ENCODE measurements around the gene MTMR3.

MTMR3 gene

GRCh38 chr22:29917052-29917902 is 34.3 kb downstream of the MTMR3 start:
- no peak for DNase-seq

- DNase-seq: no peak
Measured at GRCh38 chr22:29925402-29925801, 42.4 kb downstream of the MTMR3 start.

- DNase-seq: no peak
Measured at GRCh38 chr22:29926057-29926456, 43.1 kb downstream of the MTMR3 start.

DNA sequence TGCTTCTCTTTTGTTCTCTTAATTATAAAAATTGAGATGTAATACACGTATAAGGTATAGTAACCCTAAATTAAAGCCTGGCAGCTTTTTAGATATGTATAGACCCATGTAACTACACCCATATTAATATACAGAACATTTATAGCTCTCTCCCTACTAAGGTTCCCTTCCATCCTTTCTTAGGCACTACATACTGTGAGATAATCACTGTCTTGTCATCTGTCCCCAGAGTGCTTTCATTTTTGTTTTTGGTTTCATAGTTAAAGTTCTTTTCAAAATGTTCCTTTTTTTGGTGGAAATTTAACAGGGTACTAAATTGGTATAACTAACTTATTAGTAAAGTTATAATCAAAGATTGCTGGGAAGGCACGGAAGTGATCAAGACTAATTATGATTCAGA is 49.2 kb downstream of the MTMR3 start:
- no peak for DNase-seq

DNA sequence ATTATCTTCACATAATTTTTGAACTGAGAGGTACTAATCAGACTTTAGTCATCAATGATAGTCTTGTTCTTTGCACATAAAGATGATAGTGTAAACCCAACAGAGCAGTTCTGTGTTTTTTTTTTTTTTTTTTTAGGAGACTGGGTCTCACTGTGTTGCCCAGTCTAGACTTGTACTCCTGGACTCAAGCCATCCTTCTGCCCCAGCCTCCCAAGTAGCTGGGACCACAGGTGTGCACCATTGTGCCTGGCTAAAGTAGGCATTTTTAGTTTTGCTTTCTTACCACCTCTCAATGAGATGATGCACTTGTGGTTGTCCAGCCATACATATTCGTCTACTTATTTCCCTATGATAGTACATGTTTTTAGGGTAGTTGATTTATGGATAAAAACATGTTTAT is 50.6 kb downstream of the MTMR3 start:
- DNase-seq: no peak

- DNase-seq: no peak
Measured at GRCh38 chr22:29934596-29934995, 51.6 kb downstream of the MTMR3 start.

DNA sequence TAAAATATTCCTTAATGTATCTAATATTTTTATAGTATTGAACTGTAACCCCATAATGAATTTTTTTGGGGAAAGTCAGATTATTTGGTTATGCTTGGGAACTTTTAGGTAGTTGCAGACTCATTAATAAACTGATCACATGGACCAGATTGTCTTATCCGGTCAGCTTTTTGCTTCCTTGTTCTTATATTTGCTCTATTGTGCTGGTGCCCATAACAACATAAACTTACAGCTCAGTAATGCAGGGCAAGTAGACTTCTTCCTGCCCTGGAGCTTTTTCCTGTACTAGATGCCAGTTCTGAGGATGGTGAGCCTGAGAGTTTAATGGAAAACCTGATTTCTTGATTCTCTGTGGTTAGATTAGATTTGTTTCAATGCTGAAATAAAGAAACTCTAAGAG is 53.2 kb downstream of the MTMR3 start:
- no peak for DNase-seq

GRCh38 chr22:29937940-29938693 is 55.1 kb downstream of the MTMR3 start:
- no peak for DNase-seq

DNA sequence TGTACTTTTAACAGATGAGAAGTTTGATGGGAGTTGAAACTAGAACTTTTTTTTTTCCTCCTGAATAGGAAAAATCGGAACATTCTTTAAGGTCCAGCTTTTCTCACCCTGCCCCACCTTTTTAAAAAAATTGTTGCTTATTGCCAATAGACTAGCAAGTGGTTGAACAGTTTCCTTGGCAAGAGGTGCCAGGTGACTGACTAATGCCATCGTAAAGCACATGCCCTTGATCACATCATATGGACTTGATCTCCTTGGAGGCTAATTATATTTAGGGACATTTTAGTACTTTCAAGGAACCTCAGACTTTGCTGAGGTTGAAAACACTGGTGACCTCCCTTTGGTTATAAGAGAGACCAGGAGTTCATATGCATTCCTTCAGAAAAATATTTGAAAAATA is 57.6 kb downstream of the MTMR3 start:
- no peak for DNase-seq

- no peak for DNase-seq
Measured at GRCh38 chr22:29944339-29944738, 61.4 kb downstream of the MTMR3 start.

DNA sequence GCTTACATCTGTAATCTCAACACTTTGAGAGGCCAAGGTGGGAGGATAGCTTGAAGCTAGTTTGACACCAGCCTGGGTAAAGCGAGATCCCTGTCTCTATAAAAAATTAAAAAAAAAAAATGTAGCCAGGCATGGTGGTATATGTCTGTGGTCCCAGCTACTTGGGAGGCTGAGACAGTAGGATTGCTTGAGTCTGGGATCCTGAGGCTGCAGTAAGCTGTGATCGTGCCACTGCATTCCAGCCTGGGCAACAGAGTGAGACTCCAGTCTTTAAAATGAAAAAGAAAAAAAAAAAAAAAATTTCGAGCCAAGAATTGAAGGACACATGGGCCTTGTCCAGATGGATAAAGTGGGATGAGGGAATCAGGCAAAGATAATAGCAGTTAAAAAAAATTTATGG is 62.5 kb downstream of the MTMR3 start:
- DNase-seq: no peak

GRCh38 chr22:29946220-29946619 is 63.2 kb downstream of the MTMR3 start:
- DNase-seq: no peak

DNA sequence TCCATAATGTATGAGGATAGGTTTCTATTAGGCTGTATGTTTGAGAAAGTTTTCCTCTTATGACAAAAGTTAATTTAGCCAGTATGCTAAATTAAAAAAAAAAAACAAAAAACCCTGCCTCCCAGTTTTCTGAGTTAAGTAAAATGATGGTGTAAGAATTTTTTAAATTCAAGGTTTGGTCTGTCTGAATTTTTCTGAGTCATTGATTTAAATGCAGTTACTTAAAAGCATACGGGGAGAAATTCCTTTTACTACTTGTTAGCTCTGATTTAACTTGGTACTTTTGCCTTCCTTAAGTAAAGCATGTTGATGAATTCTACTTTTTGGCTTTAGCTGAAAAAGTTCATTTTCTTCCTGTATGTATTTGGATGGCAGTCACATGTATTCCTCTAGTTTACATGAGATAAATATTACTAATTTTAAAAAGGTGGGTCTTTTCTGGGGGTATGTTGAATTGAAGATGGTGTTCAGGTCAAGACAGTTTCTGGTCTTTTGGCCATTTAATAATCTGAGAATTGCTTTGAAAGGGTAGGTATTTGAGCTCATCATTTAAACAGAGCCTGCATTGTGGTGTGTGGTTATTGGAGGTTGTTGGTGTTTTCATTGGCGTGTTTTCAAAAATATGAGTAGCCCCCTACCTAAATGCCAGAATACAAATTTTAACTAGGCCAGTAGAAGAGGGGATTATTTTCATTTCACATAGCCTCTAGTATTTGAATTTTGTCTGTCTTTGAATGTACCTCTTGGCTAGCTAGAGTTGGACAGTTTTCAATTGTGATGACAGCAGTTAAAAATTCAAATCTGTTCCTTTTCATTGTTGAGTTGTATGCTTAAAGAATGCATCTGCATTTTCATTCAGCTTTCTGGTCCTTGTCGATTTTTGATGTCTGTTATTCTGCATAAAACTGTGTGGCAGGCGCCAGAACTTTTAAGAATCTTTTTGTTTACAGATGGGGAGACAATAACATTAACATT is 64.7 kb downstream of the MTMR3 start:
- DNase-seq: no peak

- DNase-seq: no peak
Measured at GRCh38 chr22:29948385-29948769, 65.4 kb downstream of the MTMR3 start.

GRCh38 chr22:29949872-29950271 is 66.9 kb downstream of the MTMR3 start:
- no peak for DNase-seq

- no peak for DNase-seq
Measured at GRCh38 chr22:29951791-29952413, 68.9 kb downstream of the MTMR3 start.

DNA sequence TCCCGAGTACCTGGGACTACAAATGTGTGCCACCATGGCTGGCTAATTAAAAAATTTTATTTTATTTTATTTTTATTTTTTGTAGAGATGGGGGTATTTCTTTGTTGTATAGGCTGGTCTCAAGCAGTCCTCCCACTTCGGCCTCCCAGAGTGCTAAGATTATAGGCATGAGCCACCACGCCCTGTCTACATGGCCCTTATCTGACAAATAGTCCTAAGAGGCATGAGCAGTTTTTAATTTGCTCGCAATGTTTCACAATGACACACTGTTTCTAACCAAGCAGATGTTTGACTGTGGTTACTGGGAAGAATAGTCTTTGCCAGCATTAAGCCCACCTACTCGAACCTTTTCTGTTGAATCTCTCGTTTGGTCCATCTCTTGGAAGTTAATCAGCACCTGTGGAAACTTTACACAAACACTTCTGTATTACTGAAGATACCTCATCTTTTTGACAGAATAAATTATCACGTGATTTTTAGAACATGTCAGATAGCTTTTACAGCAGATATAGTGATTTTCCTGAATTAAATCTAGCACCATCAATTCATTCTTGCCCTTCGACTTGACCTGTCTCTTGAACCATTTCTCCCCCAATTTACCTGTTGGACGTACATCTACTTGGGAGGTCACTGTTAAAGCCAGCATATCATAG is 71.4 kb downstream of the MTMR3 start:
- no peak for DNase-seq

- DNase-seq: no peak
Measured at GRCh38 chr22:29956680-29957079, 73.7 kb downstream of the MTMR3 start.

GRCh38 chr22:29958170-29958569 is 75.2 kb downstream of the MTMR3 start:
- no peak for DNase-seq

- no peak for DNase-seq
Measured at GRCh38 chr22:29964776-29965175, 81.8 kb downstream of the MTMR3 start.

- no peak for DNase-seq
Measured at GRCh38 chr22:29967461-29967860, 84.5 kb downstream of the MTMR3 start.

DNA sequence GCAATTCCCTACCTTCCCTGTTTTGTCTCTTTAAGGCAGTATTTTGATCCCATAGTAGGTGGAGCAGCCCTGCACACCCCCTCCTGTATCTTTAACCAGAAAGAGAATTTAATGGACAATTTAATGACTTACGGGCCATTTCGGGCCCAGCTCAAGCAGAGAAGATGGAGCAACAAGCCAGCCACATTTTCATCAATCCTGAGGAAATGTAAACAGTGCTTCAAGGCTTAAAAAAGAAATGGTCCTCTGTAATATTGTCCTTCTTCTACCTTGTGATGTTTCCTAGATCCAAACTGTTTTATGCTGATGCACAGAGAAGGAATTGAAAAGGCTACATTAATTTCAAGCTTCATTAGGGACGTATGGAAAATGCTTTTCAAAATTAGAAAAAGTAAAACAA is 88.6 kb downstream of the MTMR3 start:
- DNase-seq: no peak
